AML-193 (cell line): ENCODE results near the gene HTR3B.
"Not testable (repeated sequence)": the region's sequence is repeated elsewhere in the genome, so short reads cannot be mapped to it uniquely, and the experiment has no call there.

Experiments
- DNase-seq, 2 experiments: peaks; one replicate each; lab custom pipeline; 2025; lab: John Stamatoyannopoulos, UW

HTR3B gene

DNA sequence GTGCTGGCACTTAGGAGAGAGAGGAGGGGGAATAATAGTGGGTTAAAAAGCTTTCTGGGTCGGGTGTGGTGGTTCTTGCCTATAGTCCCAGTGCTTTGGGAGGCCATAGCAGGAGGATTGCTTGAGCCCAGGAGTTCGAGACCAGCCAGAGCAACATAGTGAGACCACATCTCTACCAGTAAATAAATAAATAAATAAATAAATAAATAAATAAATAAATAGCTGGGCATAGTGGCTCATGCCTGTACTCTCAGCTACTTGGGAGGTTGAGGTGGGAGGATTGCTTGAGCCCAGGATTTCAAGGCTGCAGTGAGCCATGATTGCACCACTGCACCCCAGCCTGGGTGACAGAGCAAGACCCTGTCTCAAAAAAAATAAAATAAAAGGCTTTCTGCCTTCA, 41.6 kb downstream of the HTR3B start:
- not testable (repeated sequence) for DNase-seq

DNA sequence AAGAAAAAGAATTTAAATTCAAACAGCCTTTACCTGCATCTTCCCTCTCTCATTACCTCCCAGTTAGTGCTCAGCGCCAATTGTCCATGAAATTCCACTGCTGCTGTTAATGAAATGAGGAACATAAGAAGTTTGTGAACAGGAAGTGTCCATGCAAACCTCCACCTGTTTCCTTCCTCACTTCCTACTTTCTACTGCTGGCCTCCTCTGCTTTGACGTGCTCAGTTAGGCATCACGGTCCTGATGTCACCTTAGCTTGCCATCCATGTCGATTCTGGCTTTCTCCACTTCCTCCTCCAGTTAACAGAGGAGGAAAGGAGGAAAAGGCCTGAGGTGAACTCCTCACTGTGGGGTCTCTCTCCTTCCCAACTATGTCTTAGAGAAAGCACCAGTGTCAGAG, 43.4 kb downstream of the HTR3B start:
- no peak for DNase-seq

DNA sequence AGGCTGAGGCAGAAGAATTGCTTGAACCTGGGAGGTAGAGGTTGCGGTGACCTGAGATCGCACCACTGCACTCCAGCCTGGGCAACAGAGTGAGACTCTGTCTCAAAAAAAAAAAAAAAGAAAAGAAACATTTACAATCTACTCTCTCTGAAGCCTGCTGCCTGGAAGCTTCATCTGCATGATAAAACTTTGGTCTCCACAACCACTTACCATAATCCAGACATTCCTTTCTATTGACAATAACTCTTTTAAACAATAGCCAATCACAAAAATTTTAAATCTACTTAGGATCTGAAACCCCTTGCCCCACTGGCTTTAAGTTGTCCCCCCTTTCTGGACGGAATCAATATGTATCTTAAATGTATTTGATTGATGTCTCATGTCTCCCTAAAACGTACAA, 45.3 kb downstream of the HTR3B start:
- no peak for DNase-seq

DNA sequence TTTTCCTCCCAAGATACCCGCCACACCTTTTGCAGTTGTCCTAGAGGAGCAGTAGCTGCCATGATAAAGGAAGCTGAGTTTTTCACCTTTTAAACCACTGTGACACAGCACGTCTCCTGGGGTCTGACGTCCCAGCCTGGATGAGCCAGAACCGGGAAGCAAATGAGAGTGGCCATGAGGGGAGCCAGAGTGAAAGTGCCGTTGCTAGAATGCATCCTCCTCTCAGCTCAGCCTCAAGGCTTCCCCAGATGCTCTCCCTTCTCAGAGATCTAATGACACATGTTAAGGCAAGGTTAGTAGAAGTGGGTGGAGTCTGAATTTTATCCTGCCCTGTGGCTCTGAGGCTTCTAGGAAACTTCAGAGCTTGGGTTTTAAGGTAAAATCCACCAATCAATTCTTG, 46.9 kb downstream of the HTR3B start:
- no peak for DNase-seq

- DNase-seq, result no peak
Observed at GRCh38 chr11:113952070-113952469, 47.5 kb downstream of the HTR3B start.

GRCh38 chr11:113952588-113952987, 48.0 kb downstream of the HTR3B start:
- DNase-seq, result no peak

GRCh38 chr11:113954235-113954634, 49.6 kb downstream of the HTR3B start:
- no peak for DNase-seq

GRCh38 chr11:113956986-113957385, 52.4 kb downstream of the HTR3B start:
- no peak for DNase-seq

GRCh38 chr11:113960702-113961330, 56.2 kb downstream of the HTR3B start:
- DNase-seq, result no peak

DNA sequence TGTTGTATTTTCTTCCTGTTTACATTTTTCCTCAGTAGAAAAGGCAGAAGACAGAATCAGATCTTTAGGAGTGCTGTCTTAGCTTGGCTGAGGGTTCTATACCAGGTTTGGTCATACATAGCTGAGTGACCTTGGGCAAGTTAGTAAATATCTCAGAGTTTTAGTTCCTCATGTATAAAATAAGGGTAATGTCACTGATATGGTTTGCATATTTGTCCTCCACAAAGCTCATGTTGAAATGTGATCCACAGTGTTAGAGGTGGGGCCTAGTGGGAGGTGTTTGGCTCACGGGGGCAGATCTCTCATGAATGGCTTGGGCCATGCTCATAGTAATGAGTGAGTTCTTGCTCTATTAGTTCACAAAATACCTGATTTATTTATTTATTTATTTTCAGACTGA, 62.8 kb downstream of the HTR3B start:
- DNase-seq, result no peak

DNA sequence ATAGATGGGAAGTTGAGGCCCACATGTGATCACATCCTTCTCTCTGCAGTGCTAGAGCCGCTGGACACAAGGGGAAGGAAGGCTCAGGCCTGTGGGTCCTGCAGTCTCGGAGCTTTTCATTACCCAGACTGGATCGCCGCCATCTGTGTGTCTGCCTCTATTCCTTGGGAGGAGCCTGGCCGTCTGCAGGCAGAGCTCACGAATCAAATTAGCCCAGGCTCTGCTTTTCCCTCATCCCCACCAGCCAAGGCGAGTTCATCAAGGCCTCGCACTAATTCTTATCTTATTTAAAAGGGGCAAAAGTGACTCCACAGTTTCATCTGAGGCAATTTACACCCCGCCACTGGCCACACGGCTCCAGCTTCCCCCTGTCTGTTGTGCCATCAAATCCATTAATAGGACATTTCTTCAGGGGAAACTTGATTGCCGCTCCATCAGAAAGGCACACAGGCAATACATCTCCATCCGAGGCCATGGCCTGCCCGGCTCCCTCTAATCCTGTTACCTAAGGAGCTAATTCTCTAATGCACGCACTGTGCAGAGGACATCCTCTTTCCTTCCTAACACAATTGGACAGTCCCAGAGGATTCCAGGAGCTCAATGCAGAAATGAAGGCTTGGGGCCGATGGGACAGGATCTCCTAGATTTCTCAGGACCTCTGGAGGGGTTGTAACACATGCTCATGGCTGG, 67.1 kb downstream of the HTR3B start:
- no peak for DNase-seq

GRCh38 chr11:113974741-113975470, 70.3 kb downstream of the HTR3B start, which contains the start of gene HTR3A:
Gene HTR3A (plus strand): TSS chr11:113975108. CDS start chr11:113975326, 218 bp downstream.
- no peak for DNase-seq

GRCh38 chr11:113977071-113977490, 72.5 kb downstream of the HTR3B start:
- DNase-seq, result no peak

DNA sequence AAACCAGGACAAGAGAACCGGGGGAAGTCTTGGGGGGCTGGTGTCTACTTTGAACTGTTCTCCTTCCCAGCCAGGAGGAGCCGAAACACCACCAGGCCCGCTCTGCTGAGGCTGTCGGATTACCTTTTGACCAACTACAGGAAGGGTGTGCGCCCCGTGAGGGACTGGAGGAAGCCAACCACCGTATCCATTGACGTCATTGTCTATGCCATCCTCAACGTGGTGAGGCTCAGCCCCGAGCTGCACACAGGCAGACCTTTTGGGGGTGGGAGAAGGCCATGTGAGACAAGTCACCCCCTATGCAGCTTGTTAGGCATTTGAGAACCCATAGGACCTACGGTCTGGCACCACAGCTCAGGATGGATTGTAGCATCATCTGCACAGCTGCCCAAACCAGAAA, 73.1 kb downstream of the HTR3B start:
- no peak for DNase-seq

- no peak for DNase-seq
Observed at GRCh38 chr11:113979431-113979830, 74.8 kb downstream of the HTR3B start.

DNA sequence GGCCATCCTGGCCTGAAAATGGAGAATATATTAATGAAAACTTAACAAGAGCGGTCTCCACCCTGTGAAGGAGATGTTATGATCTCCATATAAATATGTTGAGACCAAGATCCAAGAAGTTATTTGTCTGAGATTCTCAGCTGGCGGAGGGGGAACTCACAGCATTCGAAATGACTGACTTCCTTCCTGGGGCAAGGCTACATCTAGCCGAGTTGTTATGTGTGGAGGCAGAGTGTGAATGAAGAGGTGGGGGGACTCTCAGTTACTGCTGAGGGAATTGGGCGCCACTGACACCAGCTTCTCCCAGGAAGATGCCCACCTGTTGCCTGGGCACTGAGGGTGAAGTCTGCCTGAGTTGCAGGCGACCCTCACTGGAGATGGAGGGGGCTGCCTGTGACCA, 76.2 kb downstream of the HTR3B start:
- no peak for DNase-seq

GRCh38 chr11:113982306-113982705, 77.7 kb downstream of the HTR3B start:
- no peak for DNase-seq

DNA sequence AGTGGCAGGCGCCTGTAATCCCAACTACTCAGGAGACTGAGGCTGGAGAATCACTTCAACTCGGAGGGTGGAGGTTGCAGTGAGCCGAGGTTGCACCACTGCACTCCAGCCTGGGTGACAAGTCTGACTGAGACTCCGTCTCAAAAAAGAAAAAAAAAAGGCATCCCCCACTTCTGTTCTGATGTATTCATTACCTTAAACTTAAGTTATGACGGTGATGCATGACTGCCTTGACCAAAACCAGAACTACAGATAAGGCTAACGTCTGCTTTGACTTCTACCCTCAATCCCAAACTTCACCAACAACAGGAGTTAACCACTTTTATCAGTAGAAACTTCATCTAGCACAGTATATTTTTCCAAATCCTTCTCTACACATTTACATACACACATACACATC, 80.2 kb downstream of the HTR3B start:
- DNase-seq, result no peak

DNA sequence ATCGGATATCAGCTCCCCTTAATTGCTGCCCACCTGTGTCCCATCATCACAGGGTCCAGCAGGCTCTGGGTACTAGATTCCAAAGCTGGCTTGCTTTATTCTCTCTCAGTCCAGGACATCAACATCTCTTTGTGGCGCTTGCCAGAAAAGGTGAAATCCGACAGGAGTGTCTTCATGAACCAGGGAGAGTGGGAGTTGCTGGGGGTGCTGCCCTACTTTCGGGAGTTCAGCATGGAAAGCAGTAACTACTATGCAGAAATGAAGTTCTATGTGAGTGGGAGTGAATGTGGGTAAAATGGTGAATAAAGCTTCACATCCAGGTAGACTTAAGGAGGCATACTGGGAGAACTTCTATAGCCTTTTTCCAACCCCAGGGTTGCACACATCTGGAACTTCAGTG, 81.3 kb downstream of the HTR3B start:
- DNase-seq, result no peak

- DNase-seq, result no peak
Observed at GRCh38 chr11:113986351-113987140, 82.0 kb downstream of the HTR3B start.

DNA sequence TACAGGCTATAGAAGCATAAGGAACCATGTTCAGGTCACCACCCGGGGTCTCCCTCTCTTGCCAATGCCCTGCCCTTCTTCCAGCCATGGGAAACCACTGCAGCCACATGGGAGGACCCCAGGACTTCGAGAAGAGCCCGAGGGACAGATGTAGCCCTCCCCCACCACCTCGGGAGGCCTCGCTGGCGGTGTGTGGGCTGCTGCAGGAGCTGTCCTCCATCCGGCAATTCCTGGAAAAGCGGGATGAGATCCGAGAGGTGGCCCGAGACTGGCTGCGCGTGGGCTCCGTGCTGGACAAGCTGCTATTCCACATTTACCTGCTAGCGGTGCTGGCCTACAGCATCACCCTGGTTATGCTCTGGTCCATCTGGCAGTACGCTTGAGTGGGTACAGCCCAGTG, 84.8 kb downstream of the HTR3B start:
- no peak for DNase-seq

DNA sequence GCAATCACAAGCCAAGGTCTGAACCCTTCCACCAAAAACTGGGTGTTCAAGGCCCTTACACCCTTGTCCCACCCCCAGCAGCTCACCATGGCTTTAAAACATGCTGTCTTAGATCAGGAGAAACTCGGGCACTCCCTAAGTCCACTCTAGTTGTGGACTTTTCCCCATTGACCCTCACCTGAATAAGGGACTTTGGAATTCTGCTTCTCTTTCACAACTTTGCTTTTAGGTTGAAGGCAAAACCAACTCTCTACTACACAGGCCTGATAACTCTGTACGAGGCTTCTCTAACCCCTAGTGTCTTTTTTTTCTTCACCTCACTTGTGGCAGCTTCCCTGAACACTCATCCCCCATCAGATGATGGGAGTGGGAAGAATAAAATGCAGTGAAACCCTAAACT, 85.3 kb downstream of the HTR3B start:
- DNase-seq, result no peak
